Measurements from ENCODE around the gene PKHD1. TPM values are rescaled to one million over a fixed set of nuclear protein-coding genes. Genes with fewer than 3 reads are reported as not detected.

The PKHD1 gene
- total and polyA plus RNA-seq, 2 of the 8 experiments (the other 6 are each of a cell fraction or from before 2014, with no cell fraction given): 0.06 to 0.09 TPM

- DNase-seq (ENCODE audit: low read depth in 1 of 2, low spot score in 2 of 2): peak in 1 of 2 experiments; percentile 15
- WGBS, 2 experiments (ENCODE audit: extremely low coverage in 1 of 2, insufficient coverage in 1 of 2, insufficient read length in 1 of 2, insufficient replicate concordance in 2 of 2, low coverage in 1 of 2, low lambda C conversion rate in 2 of 2, missing lambda C conversion rate in 1 of 2): 38% methylated on average over 5 of the region's 5 CpGs; no CpG with 5 or more reads in 1 of the 2 experiments
- FAIRE-seq: peak; percentile 32
Measured at GRCh38 chr6:52063584-52064344, 23.6 kb downstream of the PKHD1 start.

More at GRCh38 chr6:52063584-52064344, 23.6 kb downstream of the PKHD1 start:
- H3K18ac ChIP-seq (ENCODE audit: extremely low read depth, low read length): no peak overlapping the region; the same call in 1 of the 2 replicates
- peak overlapping the region; percentile 14 to 51; a peak in 1 of 4 replicates for H3K4me2 ChIP-seq (ENCODE audit: insufficient read depth in 1 of 2, low read depth in 2 of 2, low read length in 2 of 2)
- no peak overlapping the region; the same call in 1 of the 2 replicates for H3K27ac ChIP-seq (ENCODE audit: low read depth, low read length)
- no peak overlapping the region for H2AK5ac ChIP-seq (ENCODE audit: low read depth, low read length)
- no peak overlapping the region for H3K9ac ChIP-seq (replicated peaks in 1 of 4; ENCODE audit: extremely low read depth in 1 of 4, low read depth in 3 of 4, low read length in 3 of 4)
- no peak overlapping the region; the same call in 1 of the 2 replicates for H2BK12ac ChIP-seq (ENCODE audit: low read depth, low read length)
- no peak overlapping the region for H3K56ac ChIP-seq (replicated peaks; ENCODE audit: insufficient read length, low read depth, low read length)
- H3K36me3 ChIP-seq (ENCODE audit: control insufficient read depth in 2 of 4, insufficient read depth in 4 of 4, low read length in 3 of 4): no peaks in the 10 kb centered on the region
- no peaks in the 10 kb centered on the region for H3K9me3 ChIP-seq (ENCODE audit: insufficient read depth in 2 of 2, low read depth in 1 of 2, low read length in 1 of 2)
- no peak overlapping the region for H3K14ac ChIP-seq (ENCODE audit: insufficient read length)
- H3K79me2 ChIP-seq (ENCODE audit: control insufficient read depth in 1 of 2, insufficient read depth in 2 of 2, low read length in 2 of 2): no peaks in the 10 kb centered on the region
- no peaks in the 10 kb centered on the region for H3K27me3 ChIP-seq (replicated peaks in 1 of 4; ENCODE audit: control insufficient read depth in 3 of 4, extremely low read depth in 1 of 4, insufficient read depth in 3 of 4, low read length in 3 of 4)
- no peak overlapping the region; the same call in 1 of the 2 replicates for H2BK20ac ChIP-seq (ENCODE audit: low read length)
- H4K8ac ChIP-seq (ENCODE audit: extremely low read depth, insufficient read depth, low read length): no peak overlapping the region
- ChIA-PET POLR2A (ENCODE audit: partially characterized antibody) (no interaction called here), CTCF (ENCODE audit: partially characterized antibody) (interaction anchor here (0.7 to 2.6 kb wide), 19 partner anchors 9 to 200 kb away, joined by 3 to 17 read pairs (median 4); partner anchors contain the start of gene PKHD1)
- TF ChIP-seq GABPA (IDR thresholded peaks at IDR 0.05; ENCODE audit: borderline replicate concordance, insufficient read depth, low read length) (no peak), CTCF (IDR thresholded peaks at IDR 0.05; ENCODE audit: control extremely low read depth in 1 of 3, insufficient read depth in 1 of 3, low read depth in 1 of 3, low read length in 3 of 3) (peak; percentile 67 to 76 (median 70)), USF2 (IDR thresholded peaks at IDR 0.05; ENCODE audit: low read length) (no peak), CEBPB (IDR thresholded peaks at IDR 0.05; ENCODE audit: low read depth, low read length) (peak; percentile 99), POU5F1 (IDR thresholded peaks at IDR 0.05; ENCODE audit: low read depth, low read length) (no peak), RAD21 (IDR thresholded peaks at IDR 0.05 in 1 of 2, conservative IDR thresholded peaks at IDR 0.05 in 1 of 2; ENCODE audit: low read depth in 2 of 2, low read length in 2 of 2) (peak; percentile 76 to 82)
- no peak overlapping the region for H4K91ac ChIP-seq (replicated peaks; ENCODE audit: insufficient read length, low read length)
- no peak overlapping the region for H2BK5ac ChIP-seq (ENCODE audit: low read depth, low read length)
- H3K79me1 ChIP-seq (ENCODE audit: low read depth, low read length): no peaks in the 10 kb centered on the region
- H2BK120ac ChIP-seq (replicated peaks; ENCODE audit: low read depth, low read length): peak overlapping the region; percentile 19
- peaks cover 0 to 16% (median 7%) of the 10 kb centered on the region in 4 experiments; a peak in 5 of 7 replicates for H3K4me1 ChIP-seq (replicated peaks in 1 of 4; ENCODE audit: control insufficient read depth in 3 of 4, insufficient read depth in 4 of 4, low read length in 3 of 4)
- H2BK15ac ChIP-seq (ENCODE audit: low read length): no peak overlapping the region
- peak overlapping the region; percentile 71 for H2AFZ ChIP-seq (ENCODE audit: low read length)
- H4K5ac ChIP-seq (ENCODE audit: insufficient read length, low read depth, low read length): no peak overlapping the region
- H3K4ac ChIP-seq (replicated peaks; ENCODE audit: insufficient read length, low read depth, low read length): no peak overlapping the region
- H3K4me3 ChIP-seq (ENCODE audit: extremely low read depth in 1 of 4, insufficient read depth in 2 of 4, low read depth in 3 of 4, low read length in 4 of 4): no peak overlapping the region
- H3K23me2 ChIP-seq (ENCODE audit: low read depth, low read length): no peaks in the 10 kb centered on the region; the same call in 1 of the 2 replicates
- no peaks in the 10 kb centered on the region for H4K20me1 ChIP-seq (replicated peaks in 1 of 2; ENCODE audit: control insufficient read depth in 1 of 2, insufficient read depth in 2 of 2, low read length in 2 of 2)
- H3K23ac ChIP-seq (ENCODE audit: insufficient read length): no peak overlapping the region

All from H1 (cell line).